Subcutaneous preadipocyte (primary cell): ENCODE data around the gene RGPD3. TPM values are rescaled to one million over a fixed set of nuclear protein-coding genes. Genes with fewer than 3 reads are reported as not detected.

Experiments
- total RNA-seq: library from RNA; depleted of rRNA; stranded (reverse); fragments of >200 nt; gene quantifications from 2 replicates; pipeline ENCODE4 v1.2.3, GENCODE V29; 2012

Gene RGPD3
- under 0.01 and 0.20 TPM in 2 replicates for total RNA-seq

DNA sequence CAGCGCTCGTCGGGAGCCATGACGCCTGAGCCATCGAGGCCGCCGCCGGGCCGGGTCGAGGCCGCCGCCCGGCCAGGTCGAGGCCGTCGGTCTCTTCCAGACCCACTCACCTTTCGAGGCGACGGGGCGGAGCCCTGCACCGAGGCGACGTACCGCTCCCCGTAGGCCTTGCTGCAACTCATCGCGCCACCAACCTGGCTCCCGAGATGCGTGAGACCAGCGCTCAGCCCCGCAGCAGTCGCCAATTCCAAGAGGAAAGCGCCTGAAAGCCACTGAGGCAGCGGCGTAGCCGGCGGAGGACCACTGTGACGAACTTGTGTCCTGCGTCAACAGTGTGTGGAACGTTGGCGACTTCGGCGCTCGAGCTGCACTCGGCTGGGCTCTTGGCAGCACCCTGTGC is at the start of gene RGPD3:
TSS of gene RGPD3 (minus strand) at position 307 of the 400 bp plus-strand sequence. CDS start at position 182, 125 bp downstream.

DNA sequence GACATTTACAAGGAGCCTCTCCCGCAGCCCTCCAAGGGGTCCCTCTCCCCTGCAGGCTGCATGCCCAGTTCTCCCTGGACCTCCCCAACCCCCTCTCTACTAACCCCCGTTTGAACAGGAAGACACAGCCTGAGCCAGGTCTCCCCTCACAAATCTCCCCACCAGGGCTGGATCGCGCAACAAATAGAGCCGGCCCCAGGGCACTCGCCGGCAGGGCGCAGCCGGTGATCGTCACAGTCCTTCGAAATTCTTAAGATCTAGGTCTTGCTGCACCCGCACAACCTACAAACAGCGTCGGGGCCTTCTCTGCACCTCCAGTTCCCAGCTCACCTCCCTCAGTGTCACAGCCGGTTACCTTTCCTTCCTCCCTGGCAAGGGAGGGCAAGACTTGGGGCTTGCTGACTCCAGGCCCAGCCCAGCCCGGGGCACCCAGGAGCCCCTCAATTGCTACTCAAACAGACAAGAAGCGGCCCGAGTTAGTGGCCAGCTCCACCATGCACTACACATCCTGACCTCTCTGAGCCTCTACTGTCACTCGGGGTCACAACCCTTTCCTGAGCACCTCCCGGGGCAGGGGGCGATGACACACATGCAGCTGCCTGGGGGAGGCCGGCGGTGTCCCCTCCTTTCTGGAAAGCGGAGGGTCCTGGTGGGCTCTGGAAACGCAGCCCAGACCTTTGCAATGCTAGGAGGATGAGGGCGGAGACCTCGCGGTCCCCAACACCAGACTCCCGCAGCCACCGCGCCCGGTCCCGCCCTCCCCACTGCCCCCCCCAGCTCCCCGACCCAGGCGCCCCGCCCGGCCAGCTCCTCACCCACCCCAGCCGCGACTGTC is 18.6 kb upstream of the RGPD3 start, which contains the start of gene CD8B2:
TSS of gene CD8B2 (plus strand) at position 814 of the 835 bp plus-strand sequence. CDS start 63 bp downstream, outside the sequence.

Other genes with a start within 250 kb of the RGPD3 start
- not detected in 2 replicates for gene CD8B2, start 19.0 kb upstream of the RGPD3 start, total RNA-seq